Measurements from ENCODE around the gene RAD51AP2.
"Not testable (repeated sequence)": the region's sequence is repeated elsewhere in the genome, so short reads cannot be mapped to it uniquely, and the experiment has no call there.

RAD51AP2 gene

DNA sequence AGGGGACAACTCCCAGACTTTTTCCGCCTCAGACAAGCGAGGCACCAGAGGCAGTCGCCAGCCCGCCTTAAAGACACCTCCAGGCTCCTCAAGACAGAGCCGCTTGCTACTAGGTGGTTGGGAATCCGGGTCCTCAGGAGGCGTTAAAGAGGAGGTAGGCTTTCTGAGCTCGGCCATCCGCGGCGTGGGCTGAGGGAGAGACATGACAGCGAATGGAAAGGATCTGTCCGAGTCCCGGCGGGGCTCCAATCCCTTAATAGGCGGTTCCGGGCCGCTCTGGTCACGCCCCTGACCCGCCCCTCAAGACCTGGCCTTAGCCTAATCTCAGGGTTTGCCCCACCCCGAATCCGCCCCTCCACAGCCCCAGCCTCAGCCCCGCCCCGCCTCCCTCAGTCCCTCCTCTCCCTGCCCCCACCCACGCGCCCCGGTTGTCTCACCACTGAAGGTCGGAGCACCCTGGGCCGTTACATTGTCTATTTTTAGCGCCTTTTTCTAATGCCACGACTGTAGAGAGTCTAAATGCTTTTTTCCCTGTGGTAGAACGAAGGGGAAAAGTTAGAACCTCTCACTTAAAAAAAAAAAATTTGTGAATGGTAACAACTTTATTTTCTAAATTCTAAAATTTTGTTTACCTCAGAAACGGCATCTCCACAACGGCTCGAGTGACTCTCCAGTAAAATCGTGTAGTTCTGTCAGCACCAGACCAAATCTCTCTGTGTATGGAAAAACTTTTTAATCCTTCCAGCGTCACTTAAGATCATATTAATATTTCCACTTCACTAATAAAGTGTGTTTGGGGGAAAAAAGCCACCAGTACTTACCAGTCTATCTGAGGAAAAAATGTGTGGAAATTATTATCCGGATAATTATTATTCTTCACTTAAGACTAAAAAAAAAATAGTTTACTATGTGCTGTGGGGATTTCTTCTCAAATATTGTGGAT is at the start of gene RAD51AP2:
TSS of gene RAD51AP2 (minus strand) at position 229 of the 943 bp plus-strand sequence. CDS start at position 204, 25 bp downstream.
- H3K4me3 ChIP-seq (ENCODE audit: low read length) = peak within 1 kb of the TSS; percentile 60
- no peak for TF ChIP-seq CTCF (IDR thresholded peaks at IDR 0.05; ENCODE audit: insufficient read depth, low read depth, low read length, missing control alignments)
- peak; percentile 86 for DNase-seq (ENCODE audit: low read depth)

GRCh38 chr2:17565726-17566125 is 47.5 kb upstream of the RAD51AP2 start:
- H3K4me3 ChIP-seq (ENCODE audit: low read length); DNase-seq (ENCODE audit: low read depth): not testable (repeated sequence)

DNA sequence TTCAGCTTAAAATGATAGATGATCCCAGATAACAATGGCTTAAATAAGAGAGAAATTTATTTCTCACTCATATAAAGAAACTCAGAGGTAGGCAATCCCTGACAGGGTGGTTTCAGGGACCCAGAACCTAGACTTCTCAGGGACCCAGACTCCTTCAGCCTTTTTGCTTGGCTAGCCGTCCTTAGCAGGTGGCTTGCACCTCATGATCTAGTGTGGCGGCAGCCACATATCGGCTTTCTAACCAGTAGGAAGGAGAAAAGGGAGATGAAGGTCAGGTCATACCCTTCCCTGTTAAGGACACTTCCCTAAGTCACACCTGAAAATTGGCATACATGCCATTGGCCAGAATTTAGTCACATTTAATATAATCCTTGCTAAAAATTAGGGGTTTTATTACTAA is 40.6 kb upstream of the RAD51AP2 start:
- no peak for DNase-seq (ENCODE audit: low read depth)
- H3K4me3 ChIP-seq (ENCODE audit: low read length) = no peak overlapping the region
- TF ChIP-seq CTCF (IDR thresholded peaks at IDR 0.05; ENCODE audit: insufficient read depth, low read depth, low read length, missing control alignments) = no peak

DNA sequence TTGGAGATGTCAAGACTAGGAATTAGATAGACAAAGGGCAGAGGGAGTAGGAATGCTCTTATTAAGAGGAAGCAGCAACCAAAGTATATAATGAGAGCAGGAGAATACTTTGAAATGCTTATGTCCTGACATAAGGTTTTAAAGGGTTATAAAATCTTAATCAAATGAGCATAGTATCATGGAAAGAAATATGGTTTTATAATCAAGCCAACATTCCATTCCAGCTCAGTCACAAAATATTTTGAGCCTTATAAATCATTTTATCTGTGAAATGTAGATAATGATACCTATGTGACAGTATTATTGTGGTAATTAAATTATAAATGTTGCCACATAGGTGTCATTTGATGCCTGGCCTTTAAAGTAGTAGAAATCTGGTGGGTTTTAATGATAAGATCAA is 39.8 kb upstream of the RAD51AP2 start:
- TF ChIP-seq CTCF (IDR thresholded peaks at IDR 0.05; ENCODE audit: insufficient read depth, low read depth, low read length, missing control alignments) = no peak
- no peak overlapping the region for H3K4me3 ChIP-seq (ENCODE audit: low read length)
- DNase-seq (ENCODE audit: low read depth) = no peak

DNA sequence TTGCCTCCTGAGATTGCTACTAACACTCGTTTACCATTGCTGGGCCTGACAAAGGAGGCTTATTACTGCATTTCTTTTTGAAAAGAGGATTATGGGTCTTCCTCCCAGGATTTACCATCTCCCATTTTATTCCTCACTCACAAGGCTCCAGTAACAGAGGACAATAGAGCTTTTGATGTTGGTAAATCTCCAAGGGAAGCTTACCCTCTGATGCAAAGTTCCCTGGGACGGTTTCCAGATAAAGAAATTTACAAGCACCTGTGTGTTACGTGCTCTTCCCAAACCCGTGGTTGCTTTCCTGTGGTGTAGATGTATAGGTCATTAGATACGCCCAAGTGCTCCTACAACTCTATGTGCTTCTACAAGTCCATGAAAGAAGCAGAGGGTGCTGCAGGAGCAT is 39.4 kb upstream of the RAD51AP2 start:
- no peak for DNase-seq (ENCODE audit: low read depth)
- H3K4me3 ChIP-seq (ENCODE audit: low read length) = no peak overlapping the region
- no peak for TF ChIP-seq CTCF (IDR thresholded peaks at IDR 0.05; ENCODE audit: insufficient read depth, low read depth, low read length, missing control alignments)

DNA sequence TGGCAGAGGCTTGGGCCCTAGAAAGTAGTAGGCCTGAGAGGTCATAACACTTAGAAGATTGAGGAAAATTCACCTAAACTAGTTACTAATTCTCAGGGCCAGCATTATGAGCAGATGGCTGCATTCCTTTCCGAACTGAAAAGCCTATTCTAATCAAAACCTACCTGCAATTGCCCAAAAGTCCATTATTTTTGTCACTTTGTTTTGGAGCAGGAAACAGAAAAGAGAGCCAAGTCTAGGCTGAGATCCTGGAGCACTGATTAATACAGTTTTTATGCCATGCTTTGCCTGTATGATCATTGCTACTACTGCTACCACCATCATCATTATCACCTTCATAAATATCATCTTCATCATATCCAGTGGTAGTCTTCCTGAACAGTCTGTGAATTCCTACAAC is 36.9 kb upstream of the RAD51AP2 start:
- no peak for DNase-seq (ENCODE audit: low read depth)
- TF ChIP-seq CTCF (IDR thresholded peaks at IDR 0.05; ENCODE audit: insufficient read depth, low read depth, low read length, missing control alignments) = no peak
- H3K4me3 ChIP-seq (ENCODE audit: low read length) = no peak overlapping the region

DNA sequence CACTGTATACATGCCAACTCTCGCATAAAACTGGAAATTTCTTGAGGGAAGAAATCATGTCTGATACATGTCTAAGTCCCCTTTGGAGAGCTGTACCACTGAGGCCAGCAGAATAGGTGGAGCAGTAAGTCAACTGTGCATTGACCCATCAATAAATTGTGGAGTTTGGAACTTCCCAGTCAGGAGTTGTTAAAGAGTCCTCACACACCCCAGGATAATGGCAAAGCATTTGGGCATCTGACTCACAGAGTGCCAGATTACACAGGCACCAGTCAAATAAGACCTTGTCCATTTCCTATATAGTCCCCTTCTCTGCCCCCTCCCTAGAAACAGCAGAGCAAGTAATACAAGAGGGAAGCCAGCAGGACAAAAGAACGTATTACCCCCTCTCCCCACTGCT is 32.7 kb upstream of the RAD51AP2 start:
- DNase-seq (ENCODE audit: low read depth) = peak; percentile 21
- TF ChIP-seq CTCF (IDR thresholded peaks at IDR 0.05; ENCODE audit: insufficient read depth, low read depth, low read length, missing control alignments) = no peak
- H3K4me3 ChIP-seq (ENCODE audit: low read length) = no peak overlapping the region
